Measurements from ENCODE around the gene EME2.
"Not testable (repeated sequence)": the region's sequence is repeated elsewhere in the genome, so short reads cannot be mapped to it uniquely, and the experiment has no call there.

Gene EME2

GRCh38 chr16:1772362-1772907 lies at the start of gene EME2:
EME2 (plus strand) TSS chr16:1772810; CDS start chr16:1773228, 418 bp downstream.
- peak; percentile 81 for DNase-seq

GRCh38 chr16:1723450-1724147 lies 49.0 kb upstream of the EME2 start:
- peak; percentile 56 for DNase-seq

GRCh38 chr16:1724491-1724890 lies 48.1 kb upstream of the EME2 start:
- DNase-seq, result no peak

GRCh38 chr16:1726661-1727502 lies 45.7 kb upstream of the EME2 start:
- DNase-seq, result no peak

GRCh38 chr16:1727651-1728624 lies 44.7 kb upstream of the EME2 start:
- DNase-seq, result no peak

GRCh38 chr16:1729026-1729425 lies 43.6 kb upstream of the EME2 start:
- no peak for DNase-seq

- DNase-seq, result no peak
Measured at GRCh38 chr16:1729445-1729844, 43.2 kb upstream of the EME2 start.

- DNase-seq, result no peak
Measured at GRCh38 chr16:1731073-1731472, 41.5 kb upstream of the EME2 start.

- DNase-seq, result no peak
Measured at GRCh38 chr16:1731603-1732002, 41.0 kb upstream of the EME2 start.

- DNase-seq, result no peak
Measured at GRCh38 chr16:1732071-1732470, 40.5 kb upstream of the EME2 start.

- DNase-seq, result not testable (repeated sequence)
Measured at GRCh38 chr16:1732551-1732987, 40.0 kb upstream of the EME2 start.

- DNase-seq, result no peak
Measured at GRCh38 chr16:1734123-1734522, 38.5 kb upstream of the EME2 start.

GRCh38 chr16:1734816-1735215 lies 37.8 kb upstream of the EME2 start:
- no peak for DNase-seq

GRCh38 chr16:1740234-1740633 lies 32.4 kb upstream of the EME2 start:
- DNase-seq, result no peak

GRCh38 chr16:1740781-1741490 lies 31.7 kb upstream of the EME2 start:
- no peak for DNase-seq

GRCh38 chr16:1741553-1742165 lies 31.0 kb upstream of the EME2 start:
- no peak for DNase-seq

- no peak for DNase-seq
Measured at GRCh38 chr16:1743376-1744337, 29.0 kb upstream of the EME2 start.

- no peak for DNase-seq
Measured at GRCh38 chr16:1744338-1744840, 28.2 kb upstream of the EME2 start.

- DNase-seq, result no peak
Measured at GRCh38 chr16:1745181-1745899, 27.3 kb upstream of the EME2 start.
